ENCODE results near the gene DOK6.

Gene DOK6

DNA sequence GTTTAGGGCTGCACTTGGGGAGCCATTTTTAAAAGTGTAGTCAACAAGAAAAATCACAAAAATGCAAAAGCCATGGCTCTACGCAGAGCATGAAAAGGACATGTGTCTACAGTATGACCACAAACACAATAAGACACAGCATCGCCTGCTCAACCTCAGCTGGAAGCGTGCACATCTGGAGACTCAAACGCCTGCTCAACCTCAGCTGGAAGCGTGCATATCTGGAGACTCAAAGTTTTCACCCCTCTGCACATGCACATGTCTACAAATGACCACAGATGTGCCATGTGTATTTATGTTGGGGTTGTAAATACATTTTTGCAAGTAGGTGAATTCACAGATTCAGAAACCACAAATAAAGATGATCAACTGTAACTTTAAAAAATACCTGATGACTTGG lies 196.9 kb downstream of the DOK6 start:
- no peak overlapping the region for H3K4me3 ChIP-seq (ENCODE audit: low read length)
- TF ChIP-seq ZNF274 (IDR thresholded peaks at IDR 0.05; ENCODE audit: low read depth, low read length) = no peak

DNA sequence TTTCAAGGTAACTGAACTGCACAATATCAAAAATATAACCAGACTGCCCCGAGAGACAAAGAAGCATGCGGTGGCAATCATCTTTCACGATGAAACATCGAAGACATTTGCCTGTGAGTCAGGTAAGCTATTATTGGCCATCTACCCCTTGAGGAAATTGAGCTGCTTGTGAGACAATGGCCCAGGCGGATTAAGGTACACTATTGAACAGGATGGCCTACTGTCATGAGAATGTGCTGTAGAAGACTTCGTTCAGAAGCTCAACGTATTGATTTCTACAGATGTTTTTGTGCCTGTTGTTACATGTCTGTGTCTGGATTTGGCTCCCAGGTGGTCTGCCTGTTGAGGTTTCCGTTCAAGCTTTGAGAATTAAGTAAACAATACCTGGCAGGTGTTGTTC lies 198.7 kb downstream of the DOK6 start:
- no peak for TF ChIP-seq ZNF274 (IDR thresholded peaks at IDR 0.05; ENCODE audit: low read depth, low read length)
- no peak overlapping the region for H3K4me3 ChIP-seq (ENCODE audit: low read length)

DNA sequence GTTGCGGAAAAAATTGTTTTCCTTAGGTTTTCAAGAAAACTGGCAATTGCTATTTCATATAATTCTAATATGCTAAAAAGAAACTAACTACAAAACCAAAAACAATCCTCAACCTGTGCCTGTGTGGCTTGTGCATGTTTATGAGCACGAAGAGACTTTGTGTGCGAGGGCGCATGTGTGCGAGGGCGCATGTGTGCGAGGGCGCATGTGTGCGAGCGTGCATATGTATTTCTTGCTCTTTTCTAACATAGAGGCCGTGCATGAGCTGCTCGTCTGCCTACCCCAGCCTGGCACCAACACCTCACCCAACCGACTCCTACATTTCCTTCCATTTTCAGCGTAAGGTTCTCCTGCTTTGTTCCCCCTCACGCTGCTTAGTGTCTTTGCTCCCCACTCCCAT lies 211.6 kb downstream of the DOK6 start:
- no peak overlapping the region for H3K4me3 ChIP-seq (ENCODE audit: low read length)
- TF ChIP-seq ZNF274 (IDR thresholded peaks at IDR 0.05; ENCODE audit: low read depth, low read length) = no peak

DNA sequence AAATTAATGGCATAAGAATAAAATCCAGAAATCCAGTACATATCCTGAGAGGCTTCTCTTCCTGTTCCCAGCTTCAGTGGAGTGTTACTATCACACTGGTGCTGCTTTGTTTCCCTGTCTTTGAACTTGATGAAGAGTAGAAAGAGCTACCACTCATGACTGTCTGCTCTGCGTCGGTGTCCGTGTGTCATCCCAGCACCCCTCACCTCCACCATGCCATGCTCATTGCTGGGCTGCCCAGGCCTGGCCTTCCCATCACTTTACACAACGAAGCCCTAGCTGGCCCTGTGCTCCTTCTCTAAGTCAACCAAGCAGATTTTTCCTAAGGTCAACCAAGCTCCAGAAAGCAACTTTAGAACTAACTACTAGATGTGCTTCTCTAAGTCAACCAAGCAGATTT lies 215.4 kb downstream of the DOK6 start:
- no peak for TF ChIP-seq ZNF274 (IDR thresholded peaks at IDR 0.05; ENCODE audit: low read depth, low read length)
- H3K4me3 ChIP-seq (ENCODE audit: low read length) = no peak overlapping the region

DNA sequence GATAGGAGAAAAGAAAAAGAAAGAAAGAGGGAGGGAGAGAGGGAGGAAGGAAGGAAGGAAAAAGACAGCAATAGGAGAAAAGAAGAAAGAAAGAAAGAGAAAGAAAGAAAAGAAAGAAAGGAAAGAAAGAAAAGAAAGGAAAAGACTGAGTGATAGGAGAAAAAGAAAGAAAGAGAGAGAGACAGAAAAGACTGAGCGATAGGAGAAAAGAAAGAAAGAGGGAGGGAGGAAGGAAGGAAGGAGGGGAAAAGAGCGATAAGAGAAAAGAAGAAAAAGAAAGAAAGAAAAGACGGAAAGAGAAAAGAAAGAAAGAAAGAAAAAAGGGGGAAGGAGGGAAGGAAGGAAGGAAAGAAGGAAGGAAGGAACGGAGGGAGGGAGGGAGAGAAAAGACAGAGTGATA lies 216.7 kb downstream of the DOK6 start:
- no peak for TF ChIP-seq ZNF274 (IDR thresholded peaks at IDR 0.05; ENCODE audit: low read depth, low read length)
- H3K4me3 ChIP-seq (ENCODE audit: low read length) = no peak overlapping the region

DNA sequence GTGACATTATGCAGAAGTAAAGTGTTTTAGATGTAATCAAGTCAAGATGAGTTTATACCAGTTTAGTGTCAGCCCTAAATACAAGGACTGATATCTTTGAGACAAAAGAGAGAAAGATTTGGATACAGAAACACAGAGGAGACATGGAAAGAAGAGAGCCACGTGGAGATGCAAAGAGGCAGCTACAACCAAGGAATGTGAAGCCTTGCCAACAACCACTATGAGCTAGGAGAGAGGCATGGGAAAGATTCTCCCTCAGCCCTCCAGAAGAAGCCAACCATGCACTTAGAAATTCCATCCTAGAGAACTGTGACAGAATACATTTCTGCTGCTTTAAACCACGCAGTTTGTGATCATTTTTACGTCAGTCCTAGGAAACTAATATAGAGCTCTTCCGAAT lies 217.2 kb downstream of the DOK6 start:
- no peak overlapping the region for H3K4me3 ChIP-seq (ENCODE audit: low read length)
- TF ChIP-seq ZNF274 (IDR thresholded peaks at IDR 0.05; ENCODE audit: low read depth, low read length) = no peak

DNA sequence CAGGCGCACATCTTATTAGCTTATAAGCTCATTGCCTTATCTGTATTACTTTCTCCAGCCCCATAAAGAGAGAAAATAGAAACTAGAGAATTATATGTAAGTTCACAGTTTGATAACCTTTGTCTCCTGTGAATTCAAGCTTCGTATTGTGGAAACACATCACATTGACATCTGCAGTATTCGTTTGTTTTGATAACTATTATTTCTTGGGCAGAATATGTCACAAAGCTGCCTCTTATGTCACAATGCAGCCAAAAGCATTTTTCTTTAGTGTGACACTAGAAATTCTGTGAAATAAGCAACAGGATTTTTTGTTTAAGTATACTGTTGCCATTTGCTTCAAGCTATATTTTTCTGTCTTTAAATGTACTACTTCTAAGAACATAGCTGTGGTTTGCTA lies 221.5 kb downstream of the DOK6 start:
- no peak for TF ChIP-seq ZNF274 (IDR thresholded peaks at IDR 0.05; ENCODE audit: low read depth, low read length)

DNA sequence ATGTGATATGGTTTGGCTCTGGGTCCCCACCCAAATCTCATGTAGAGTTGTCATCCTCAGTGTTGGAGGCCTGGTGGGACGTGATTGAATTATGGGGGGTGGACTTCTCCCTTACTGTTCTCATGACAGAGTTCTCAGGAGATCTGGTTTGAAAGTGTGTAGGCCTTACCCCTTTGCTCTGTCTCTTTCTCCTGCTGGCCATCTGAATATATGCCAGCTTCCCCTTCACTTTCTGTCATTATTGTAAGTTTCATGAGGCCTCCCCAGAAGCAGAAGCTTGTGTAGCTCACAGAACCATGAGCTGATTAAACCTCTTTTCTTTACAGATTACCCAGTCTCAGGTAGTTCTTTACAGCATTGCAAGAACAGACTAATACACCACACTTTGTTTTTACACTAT lies 222.3 kb downstream of the DOK6 start:
- no peak for TF ChIP-seq ZNF274 (IDR thresholded peaks at IDR 0.05; ENCODE audit: low read depth, low read length)
- no peak overlapping the region for H3K4me3 ChIP-seq (ENCODE audit: low read length)

More for the DNA sequence above, 221.5 kb downstream of the DOK6 start:
- H3K4me3 ChIP-seq (ENCODE audit: low read length) = no peak overlapping the region

DNA sequence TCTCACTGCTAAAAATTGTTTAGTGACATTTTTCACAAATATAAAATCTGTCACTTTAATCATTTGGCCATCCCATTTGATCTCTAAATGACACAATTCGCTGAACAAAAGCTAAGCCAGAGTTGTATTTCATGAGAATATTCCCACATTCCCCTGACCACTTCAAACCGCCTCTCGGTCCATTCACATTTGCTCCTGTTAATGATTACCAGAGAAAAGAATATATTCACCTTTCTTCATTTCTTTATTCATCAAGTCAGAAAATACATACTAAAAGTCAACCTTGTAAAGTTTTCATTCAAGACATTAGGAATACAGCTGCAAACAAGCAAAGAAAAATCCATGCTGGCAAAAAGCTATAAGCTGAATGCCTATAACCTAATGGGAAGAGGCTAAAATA lies 225.5 kb downstream of the DOK6 start:
- H3K4me3 ChIP-seq (ENCODE audit: low read length) = no peak overlapping the region
- no peak for TF ChIP-seq ZNF274 (IDR thresholded peaks at IDR 0.05; ENCODE audit: low read depth, low read length)

DNA sequence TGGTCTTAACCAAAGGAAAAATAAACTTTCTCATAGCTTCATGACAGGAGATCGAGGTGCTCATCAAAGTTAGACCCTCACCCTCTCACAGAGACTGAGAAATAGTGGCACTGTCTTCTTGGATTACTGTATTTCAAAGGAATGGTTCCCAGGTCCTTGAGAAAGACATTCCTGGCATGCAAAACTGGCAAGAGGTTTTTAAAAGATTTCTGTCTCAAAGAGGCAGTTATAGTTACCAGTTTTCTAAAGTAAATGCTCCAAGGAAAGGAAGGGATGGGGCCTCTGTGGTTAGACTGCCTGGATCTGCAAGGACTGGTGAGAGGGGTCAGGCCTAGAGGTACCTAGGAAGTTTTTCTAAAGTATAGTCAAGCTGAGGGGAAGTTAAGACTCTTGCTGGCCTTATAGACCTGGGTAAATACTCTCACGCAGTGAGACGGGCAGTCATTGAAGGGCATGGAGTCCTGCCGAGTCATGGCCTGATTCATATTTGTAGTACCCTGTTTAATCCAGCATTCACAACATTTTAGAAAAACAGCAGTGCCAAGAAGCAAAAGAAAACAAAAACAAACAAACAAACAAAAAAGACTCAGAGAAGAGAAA lies 226.1 kb downstream of the DOK6 start:
- no peak for TF ChIP-seq ZNF274 (IDR thresholded peaks at IDR 0.05; ENCODE audit: low read depth, low read length)
- no peak overlapping the region for H3K4me3 ChIP-seq (ENCODE audit: low read length)

DNA sequence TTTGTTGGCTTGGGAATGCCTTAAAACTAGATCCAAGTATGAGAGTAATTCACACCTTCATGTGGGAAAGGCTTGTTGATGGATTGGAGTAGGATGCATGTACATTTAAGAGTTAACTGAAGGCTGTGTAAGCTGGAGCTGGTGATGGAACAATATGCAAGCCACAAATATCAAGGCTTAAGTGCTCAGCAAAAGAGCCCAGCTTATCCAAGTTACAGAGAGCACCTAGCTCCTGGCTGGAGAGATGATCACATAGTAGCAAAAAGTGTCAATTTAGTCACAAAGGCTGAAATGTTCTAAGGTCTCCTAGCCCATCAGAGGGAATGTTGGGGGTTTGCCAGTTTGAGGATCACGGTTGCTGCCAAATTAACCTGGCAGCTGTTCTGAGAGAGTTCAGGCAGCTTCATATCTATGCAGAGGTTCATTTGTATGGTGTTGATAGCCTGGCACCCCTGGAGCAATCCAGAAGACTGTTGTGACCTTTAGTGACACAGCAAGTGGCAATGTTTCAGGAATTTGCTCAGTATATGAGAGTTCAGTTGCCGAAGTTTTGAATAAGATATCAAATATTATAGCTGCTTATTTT lies 228.2 kb downstream of the DOK6 start:
- no peak for TF ChIP-seq ZNF274 (IDR thresholded peaks at IDR 0.05; ENCODE audit: low read depth, low read length)
- H3K4me3 ChIP-seq (ENCODE audit: low read length) = no peak overlapping the region

DNA sequence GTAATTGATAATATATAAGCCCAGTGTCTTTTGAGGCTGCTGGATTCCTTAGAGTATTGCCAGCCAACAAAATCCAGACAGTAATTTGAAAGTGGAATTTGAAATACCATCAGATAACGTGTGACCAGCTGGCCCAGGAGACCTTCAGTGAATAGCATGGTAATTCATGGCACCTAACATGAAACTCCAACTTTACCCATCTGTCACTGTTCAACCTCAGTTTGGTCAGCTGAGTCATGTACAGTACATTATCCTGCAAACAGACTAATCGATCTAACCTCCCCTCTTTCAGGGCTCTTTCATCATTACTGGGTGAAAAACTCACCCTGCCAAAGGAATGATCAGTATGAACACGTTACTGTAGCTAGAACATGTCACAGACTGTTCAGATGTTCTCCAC lies 230.6 kb downstream of the DOK6 start:
- TF ChIP-seq ZNF274 (IDR thresholded peaks at IDR 0.05; ENCODE audit: low read depth, low read length) = no peak
- H3K4me3 ChIP-seq (ENCODE audit: low read length) = no peak overlapping the region

DNA sequence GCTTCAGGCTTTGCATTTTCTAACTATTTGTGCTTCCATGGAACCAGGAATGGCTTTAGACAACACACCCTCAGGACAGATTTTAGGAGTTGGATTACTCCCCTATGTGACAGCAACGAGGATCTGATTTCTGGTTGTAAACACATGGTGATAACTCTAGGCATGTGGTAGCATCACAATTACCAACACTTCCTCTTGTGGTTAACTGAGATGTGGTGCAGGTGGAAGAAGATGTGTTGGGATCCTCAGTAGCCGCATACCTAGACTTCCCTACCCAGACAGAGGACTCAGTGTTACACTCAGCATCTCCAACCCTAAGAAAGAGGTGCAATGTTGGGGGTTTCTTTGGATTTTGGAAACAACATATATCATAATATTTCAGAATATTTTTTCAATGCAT lies 234.8 kb downstream of the DOK6 start:
- TF ChIP-seq ZNF274 (IDR thresholded peaks at IDR 0.05; ENCODE audit: low read depth, low read length) = no peak
- no peak overlapping the region for H3K4me3 ChIP-seq (ENCODE audit: low read length)

DNA sequence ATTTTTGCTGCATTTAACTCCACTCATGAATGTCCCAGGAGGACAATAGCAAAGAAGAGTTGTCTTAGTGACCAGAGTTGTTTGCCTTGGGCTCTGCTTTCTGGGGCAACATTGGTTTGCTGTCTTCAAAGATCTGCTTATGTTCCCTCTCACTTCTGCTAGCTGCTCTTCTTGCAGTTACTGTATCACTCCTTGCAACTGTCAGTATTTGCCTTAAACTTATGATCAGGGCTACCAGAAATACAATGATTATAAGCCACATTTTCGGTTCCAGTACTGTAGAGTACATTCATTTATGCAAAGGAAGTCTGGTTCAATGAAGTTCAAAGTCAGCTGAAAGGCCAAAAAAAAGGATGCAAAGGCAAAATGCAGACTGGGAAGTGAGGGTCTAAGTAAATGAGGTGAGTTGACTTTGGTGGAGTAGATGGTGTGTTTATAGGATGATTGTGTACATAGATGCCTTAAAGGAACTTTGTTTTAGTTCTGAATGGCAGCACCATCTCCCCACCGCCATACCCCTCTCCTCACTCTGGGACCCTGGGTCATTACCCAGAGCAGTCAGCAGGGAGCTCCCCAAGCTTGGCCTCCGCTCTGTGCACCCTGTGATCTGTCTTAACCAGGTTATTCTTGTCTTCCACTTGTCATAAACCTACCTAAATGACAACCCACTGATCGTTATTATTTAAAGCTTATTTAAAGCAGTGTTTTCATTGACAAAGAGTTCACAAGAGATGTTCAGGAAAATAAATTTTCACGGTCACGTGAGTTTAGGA lies 236.0 kb downstream of the DOK6 start:
- TF ChIP-seq ZNF274 (IDR thresholded peaks at IDR 0.05; ENCODE audit: low read depth, low read length) = no peak
- no peak overlapping the region for H3K4me3 ChIP-seq (ENCODE audit: low read length)

DNA sequence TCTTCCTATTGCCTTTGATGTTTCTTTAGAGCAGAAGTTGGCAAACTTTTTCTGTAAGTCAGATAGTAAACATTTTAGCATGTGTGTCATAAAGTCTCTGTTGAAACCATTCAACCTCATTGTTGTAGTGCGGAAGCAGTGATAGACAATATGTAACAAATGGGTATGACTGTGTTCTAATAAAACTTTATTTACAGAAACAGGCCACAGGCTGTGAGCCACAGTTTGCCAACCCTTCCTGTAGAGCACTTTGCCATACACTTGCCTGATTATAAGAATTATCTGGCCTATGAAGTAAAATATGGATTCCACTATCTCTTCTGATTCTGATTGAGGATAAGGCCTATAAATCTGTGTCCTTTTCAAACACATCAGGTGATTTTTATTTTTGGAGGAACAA lies 237.4 kb downstream of the DOK6 start:
- no peak for TF ChIP-seq ZNF274 (IDR thresholded peaks at IDR 0.05; ENCODE audit: low read depth, low read length)
- no peak overlapping the region for H3K4me3 ChIP-seq (ENCODE audit: low read length)
